ENCODE measurements around the gene SH3RF3. TPM values are rescaled to one million over a fixed set of nuclear protein-coding genes. Genes with fewer than 3 reads are reported as not detected.
A peak's percentile ranks its signal among the peaks of the same experiment; 100 is the strongest.

The SH3RF3 gene
- total RNA-seq, 1 experiment from 2014 or later = 1.0 TPM

DNA sequence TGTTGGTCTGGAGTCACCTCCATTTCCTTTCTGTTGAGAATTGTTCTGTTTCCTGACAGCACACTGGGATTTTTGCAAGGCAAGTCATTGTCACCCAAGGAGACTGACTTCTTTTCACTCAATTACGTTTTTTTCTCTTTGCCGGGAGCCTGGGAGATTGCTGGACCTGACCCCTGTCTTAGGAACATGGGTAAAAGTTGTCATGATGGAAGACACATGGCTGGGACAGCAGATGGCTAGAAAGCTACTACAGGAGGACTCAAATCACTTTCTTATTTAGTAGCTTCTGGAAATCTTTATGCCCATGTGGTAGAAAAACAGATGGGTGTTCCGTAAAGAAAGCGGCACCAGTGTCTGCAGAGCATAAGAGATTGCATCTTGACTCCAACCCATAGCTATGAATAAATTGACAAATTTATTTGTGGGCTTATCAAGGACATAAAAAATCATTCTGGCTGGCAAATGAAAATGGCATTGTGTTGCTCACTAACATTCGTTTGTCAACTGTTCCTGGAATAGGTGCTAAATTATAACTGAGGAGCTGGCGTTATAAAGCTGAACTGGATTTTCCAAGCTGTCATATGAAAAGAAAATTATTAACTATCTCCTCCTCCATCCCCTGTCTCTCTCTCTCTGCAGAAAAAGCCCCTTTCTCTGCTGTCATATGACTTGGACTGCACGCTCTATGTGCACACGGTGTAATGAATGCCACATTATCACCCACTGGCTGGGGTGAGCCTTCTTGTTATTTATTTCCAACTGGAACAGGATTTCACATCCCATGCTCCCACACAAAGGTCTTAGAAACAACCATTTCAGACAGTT is 159.8 kb downstream of the SH3RF3 start (continued):
- no peak for TF ChIP-seq FOXP1 (CRISPR knock-in tag; IDR thresholded peaks at IDR 0.05; ENCODE audit: borderline replicate concordance)
- TF ChIP-seq, protein P1, sequence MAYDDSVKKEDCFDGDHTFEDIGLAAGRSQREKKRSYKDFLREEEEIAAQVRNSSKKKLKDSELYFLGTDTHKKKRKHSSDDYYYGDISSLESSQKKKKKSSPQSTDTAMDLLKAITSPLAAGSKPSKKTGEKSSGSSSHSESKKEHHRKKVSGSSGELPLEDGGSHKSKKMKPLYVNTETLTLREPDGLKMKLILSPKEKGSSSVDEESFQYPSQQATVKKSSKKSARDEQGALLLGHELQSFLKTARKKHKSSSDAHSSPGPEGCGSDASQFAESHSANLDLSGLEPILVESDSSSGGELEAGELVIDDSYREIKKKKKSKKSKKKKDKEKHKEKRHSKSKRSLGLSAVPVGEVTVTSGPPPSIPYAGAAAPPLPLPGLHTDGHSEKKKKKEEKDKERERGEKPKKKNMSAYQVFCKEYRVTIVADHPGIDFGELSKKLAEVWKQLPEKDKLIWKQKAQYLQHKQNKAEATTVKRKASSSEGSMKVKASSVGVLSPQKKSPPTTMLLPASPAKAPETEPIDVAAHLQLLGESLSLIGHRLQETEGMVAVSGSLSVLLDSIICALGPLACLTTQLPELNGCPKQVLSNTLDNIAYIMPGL (CRISPR knock-in tag; IDR thresholded peaks at IDR 0.05) = no peak
- TF ChIP-seq TEAD1 (CRISPR knock-in tag; IDR thresholded peaks at IDR 0.05) = no peak
- no peak for TF ChIP-seq FOXJ3 (CRISPR knock-in tag; IDR thresholded peaks at IDR 0.05; ENCODE audit: borderline replicate concordance)
- TF ChIP-seq ZNF671 (CRISPR knock-in tag; IDR thresholded peaks at IDR 0.05) = no peak
- TF ChIP-seq ZNF396 (CRISPR knock-in tag; IDR thresholded peaks at IDR 0.05; ENCODE audit: borderline replicate concordance) = no peak
- no peak for TF ChIP-seq TP53 (CRISPR knock-in tag; IDR thresholded peaks at IDR 0.05)
- no peak for TF ChIP-seq E2F5 (CRISPR knock-in tag; IDR thresholded peaks at IDR 0.05)
- TF ChIP-seq ZNF138 (CRISPR knock-in tag; conservative IDR thresholded peaks at IDR 0.05) = no peak
- no peak for TF ChIP-seq AFF4 (CRISPR knock-in tag; IDR thresholded peaks at IDR 0.05; ENCODE audit: borderline replicate concordance)
- TF ChIP-seq MXD4 (CRISPR knock-in tag; IDR thresholded peaks at IDR 0.05; ENCODE audit: borderline replicate concordance) = no peak
- no peak for TF ChIP-seq NR1H2 (CRISPR knock-in tag; IDR thresholded peaks at IDR 0.05)

DNA sequence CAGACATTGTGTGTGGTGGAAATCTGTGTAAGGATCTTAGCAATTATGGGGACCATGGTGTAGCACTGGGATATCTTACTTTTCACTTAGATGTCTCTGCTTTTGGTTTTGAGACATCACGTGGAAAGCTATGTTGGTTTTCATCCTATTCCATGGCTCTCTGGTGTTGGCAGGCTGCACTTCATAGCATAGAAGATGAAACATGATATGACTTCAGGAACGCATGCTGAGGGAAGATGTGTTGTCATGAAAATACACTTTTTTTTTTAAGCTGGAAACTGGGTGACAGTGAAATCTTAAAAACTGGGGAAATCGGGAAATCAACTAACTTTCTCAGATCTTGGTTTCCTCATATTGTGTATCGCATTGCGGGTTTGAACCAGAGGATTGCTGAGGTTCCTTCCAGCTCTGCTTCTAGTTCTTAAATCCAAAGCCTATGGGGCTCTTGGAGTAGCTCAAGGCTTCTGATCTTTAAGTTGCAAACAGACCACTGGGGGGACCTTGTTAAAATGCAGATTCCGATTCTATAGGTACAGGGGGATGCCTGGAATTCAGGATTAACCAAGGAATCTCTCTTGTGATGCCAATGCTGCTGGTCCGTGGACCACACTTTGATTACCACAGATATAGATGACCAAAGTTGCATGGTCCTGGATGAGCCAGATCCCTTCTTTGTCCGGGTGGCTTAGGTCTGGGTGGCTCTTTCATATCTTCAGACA is 160.7 kb downstream of the SH3RF3 start:
- Mint-ChIP-seq H3K4me1 (peaks cover 28% of the 10 kb centered on the region), H3K27me3 (ENCODE audit: low read depth) (no peaks in the 10 kb centered on the region; the same call in 1 of the 2 replicates), H3K36me3 (peaks cover 2% of the 10 kb centered on the region; the same call in 1 of the 2 replicates), H3K4me3 (no peak overlapping the region; the same call in 1 of the 2 replicates), H3K9me3 (peaks cover 6% of the 10 kb centered on the region), H3K27ac (no peak overlapping the region)
- ChIA-PET POLR2A (no interaction called here), CTCF (interaction anchor here (0.8 to 1.0 kb wide), 2 partner anchors 9 to 119 kb away, joined by 4 to 5 read pairs; no protein-coding TSS in a partner anchor)
- ATAC-seq (peak; percentile 76), DNase-seq (ENCODE audit: low spot score) (no peak)
- TF ChIP-seq CTCF (IDR thresholded peaks at IDR 0.05) = no peak
- TF ChIP-seq ATF2 (CRISPR knock-in tag; IDR thresholded peaks at IDR 0.05; ENCODE audit: borderline replicate concordance, low read depth) = no peak
- TF ChIP-seq, protein P2, sequence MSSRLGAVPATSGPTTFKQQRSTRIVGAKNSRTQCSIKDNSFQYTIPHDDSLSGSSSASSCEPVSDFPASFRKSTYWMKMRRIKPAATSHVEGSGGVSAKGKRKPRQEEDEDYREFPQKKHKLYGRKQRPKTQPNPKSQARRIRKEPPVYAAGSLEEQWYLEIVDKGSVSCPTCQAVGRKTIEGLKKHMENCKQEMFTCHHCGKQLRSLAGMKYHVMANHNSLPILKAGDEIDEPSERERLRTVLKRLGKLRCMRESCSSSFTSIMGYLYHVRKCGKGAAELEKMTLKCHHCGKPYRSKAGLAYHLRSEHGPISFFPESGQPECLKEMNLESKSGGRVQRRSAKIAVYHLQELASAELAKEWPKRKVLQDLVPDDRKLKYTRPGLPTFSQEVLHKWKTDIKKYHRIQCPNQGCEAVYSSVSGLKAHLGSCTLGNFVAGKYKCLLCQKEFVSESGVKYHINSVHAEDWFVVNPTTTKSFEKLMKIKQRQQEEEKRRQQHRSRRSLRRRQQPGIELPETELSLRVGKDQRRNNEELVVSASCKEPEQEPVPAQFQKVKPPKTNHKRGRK (CRISPR knock-in tag; IDR thresholded peaks at IDR 0.05; ENCODE audit: borderline replicate concordance) = no peak
- no peak for TF ChIP-seq SP1 (CRISPR knock-in tag; conservative IDR thresholded peaks at IDR 0.05)
- TF ChIP-seq, protein P3, sequence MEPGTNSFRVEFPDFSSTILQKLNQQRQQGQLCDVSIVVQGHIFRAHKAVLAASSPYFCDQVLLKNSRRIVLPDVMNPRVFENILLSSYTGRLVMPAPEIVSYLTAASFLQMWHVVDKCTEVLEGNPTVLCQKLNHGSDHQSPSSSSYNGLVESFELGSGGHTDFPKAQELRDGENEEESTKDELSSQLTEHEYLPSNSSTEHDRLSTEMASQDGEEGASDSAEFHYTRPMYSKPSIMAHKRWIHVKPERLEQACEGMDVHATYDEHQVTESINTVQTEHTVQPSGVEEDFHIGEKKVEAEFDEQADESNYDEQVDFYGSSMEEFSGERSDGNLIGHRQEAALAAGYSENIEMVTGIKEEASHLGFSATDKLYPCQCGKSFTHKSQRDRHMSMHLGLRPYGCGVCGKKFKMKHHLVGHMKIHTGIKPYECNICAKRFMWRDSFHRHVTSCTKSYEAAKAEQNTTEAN (CRISPR knock-in tag; IDR thresholded peaks at IDR 0.05) = no peak
- no peak for TF ChIP-seq FOXP4 (CRISPR knock-in tag; IDR thresholded peaks at IDR 0.05)

Measured in WTC11 (cell line).